A673 (cell line): ENCODE results near the gene STX1B. TPM values are rescaled to one million over a fixed set of nuclear protein-coding genes. Genes with fewer than 3 reads are reported as not detected.

ENCODE experiments used
- BruUV-seq: library from RNA; stranded (reverse); fragments of 400-500 nt; replicated peaks from 2 replicates; lab custom pipeline; 2021; lab: Mats Ljungman, UMichigan
- CTCF ChIA-PET: fragments of 300-600 bp; sonication (Branson Sonifier 250); formaldehyde crosslinking; loops from one replicate; lab custom pipeline; 2022; ENCODE audit warnings: antibody characterized with exemption; lab: Charles Lee
- POLR2A ChIA-PET: fragments of 300-600 bp; sonication (Branson Sonifier 250); formaldehyde crosslinking; loops from one replicate; lab custom pipeline; 2022; ENCODE audit warnings: antibody characterized with exemption; ENCODE audit not compliant: low non-redundant PET; lab: Charles Lee
- DNase-seq: peaks from one replicate; pipeline ENCODE4 v3.0.0-alpha.2; 2015; ENCODE audit warnings: low spot score
- H3K27ac ChIP-seq: fragments of 200-600 bp; sonication (generic); 2 replicates; pipeline ENCODE4 v1.5.1; 2016; ENCODE audit warnings: mixed run types, low read depth, mild to moderate bottlenecking, mixed read lengths, antibody characterized with exemption, low read length; ENCODE audit not compliant: poor library complexity, severe bottlenecking
- H3K27me3 ChIP-seq: fragments of 200-600 bp; sonication (generic); replicated peaks from 2 replicates; pipeline ENCODE4 v1.6.1; 2017; ENCODE audit warnings: mixed run types, low read depth, mild to moderate bottlenecking, mixed read lengths, antibody characterized with exemption, low read length; ENCODE audit not compliant: insufficient read depth, poor library complexity
- H3K36me3 ChIP-seq: fragments of 200-600 bp; sonication (generic); 2 replicates; pipeline ENCODE4 v1.6.1; 2016; ENCODE audit warnings: mixed run types, mild to moderate bottlenecking, mixed read lengths, antibody characterized with exemption, low read length; ENCODE audit not compliant: insufficient read depth, poor library complexity, severe bottlenecking
- H3K4me1 ChIP-seq: fragments of 200-600 bp; sonication (generic); 2 replicates; pipeline ENCODE4 v1.6.1; 2017; ENCODE audit warnings: mixed run types, mild to moderate bottlenecking, mixed read lengths, antibody characterized with exemption, low read length; ENCODE audit not compliant: insufficient read depth, poor library complexity, severe bottlenecking
- H3K4me3 ChIP-seq: fragments of 200-600 bp; sonication (generic); 2 replicates; pipeline ENCODE4 v1.5.1; 2016; ENCODE audit warnings: low read depth, mixed run types, mild to moderate bottlenecking, mixed read lengths, low read length; ENCODE audit not compliant: poor library complexity, severe bottlenecking
- H3K9me3 ChIP-seq: fragments of 200-600 bp; sonication (generic); 2 replicates; pipeline ENCODE4 v1.6.1; 2016; ENCODE audit warnings: mixed run types, low read depth, mild to moderate bottlenecking, mixed read lengths, antibody characterized with exemption, low read length; ENCODE audit not compliant: poor library complexity, severe bottlenecking
- CTCF ChIP-seq: fragments of 300-800, 200-600 bp; sonication (generic); conservative IDR thresholded peaks from 2 replicates; pipeline ENCODE4 v1.5.1; 2017; ENCODE audit warnings: low read depth, mild to moderate bottlenecking, antibody characterized with exemption, low read length, moderate library complexity, mixed read lengths
- EZH2 ChIP-seq: fragments of 200-600 bp; sonication (generic); IDR thresholded peaks from 2 replicates; pipeline ENCODE4 v1.6.1; 2017; ENCODE audit warnings: borderline replicate concordance, low read depth, mild to moderate bottlenecking, mixed read lengths, antibody characterized with exemption, low read length; ENCODE audit not compliant: poor library complexity, severe bottlenecking
- intact Hi-C: fragments of 100-400 bp; cut with micrococcal nuclease; formaldehyde crosslinking; loops from one replicate; pipeline ENCODE4 v1.10.0; 2022; ENCODE audit not compliant: unreplicated experiment
- total RNA-seq: library from RNA; stranded (reverse); gene quantifications from 2 replicates; pipeline ENCODE4 v1.2.3, GENCODE V29; 2021

The STX1B gene
- total RNA-seq, 1 experiment from 2014 or later: 0.62 TPM

- intact Hi-C loops: no loop called here
Observed at GRCh38 chr16:31050280-31051030, 40.0 kb upstream of the STX1B start.

DNA sequence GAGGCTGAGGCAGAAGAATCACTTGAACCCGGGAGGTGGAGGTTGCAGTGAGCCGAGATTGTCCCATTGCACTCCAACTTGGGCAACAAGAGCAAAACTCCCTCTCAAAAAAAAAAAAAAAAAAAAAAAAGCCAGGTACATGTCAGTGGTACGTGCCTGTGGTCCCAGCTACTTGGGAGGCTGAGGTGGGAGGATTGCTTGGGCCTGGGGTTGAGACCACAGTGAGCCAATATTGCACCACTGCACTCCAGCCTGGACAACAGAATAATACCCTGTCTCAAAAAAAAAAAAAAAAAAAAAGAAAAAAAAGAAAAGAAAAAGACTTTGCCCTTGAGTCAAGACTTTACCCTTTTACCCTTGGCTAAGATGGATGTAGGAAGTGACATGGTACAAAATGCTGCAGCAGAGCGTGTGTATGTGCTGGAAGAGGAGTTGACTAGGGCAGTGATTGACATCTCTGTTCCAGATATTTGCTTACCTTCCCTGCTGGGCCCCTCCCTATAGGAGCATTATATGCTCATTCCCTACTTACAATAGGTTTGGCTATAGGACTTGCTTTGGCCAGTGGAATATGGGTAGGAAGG is 33.6 kb upstream of the STX1B start:
- intact Hi-C loops: no loop called here
- Histone ChIP-seq H3K9me3 (no peaks in the 10 kb centered on the region), H3K27me3 (no peaks in the 10 kb centered on the region), H3K4me1 (no peaks in the 10 kb centered on the region), H3K27ac (no peak overlapping the region), H3K4me3 (no peak overlapping the region), H3K36me3 (no peaks in the 10 kb centered on the region)
- CTCF ChIA-PET: no interaction called here
- TF ChIP-seq EZH2: no peak
- no peak for TF ChIP-seq CTCF
- BruUV-seq: no TSS peak
- POLR2A ChIA-PET: no interaction called here
- DNase-seq: no peak

More at GRCh38 chr16:31050280-31051030, 40.0 kb upstream of the STX1B start:
- Histone ChIP-seq H3K36me3 (no peaks in the 10 kb centered on the region), H3K4me1 (no peaks in the 10 kb centered on the region), H3K9me3 (no peaks in the 10 kb centered on the region), H3K27ac (no peak overlapping the region), H3K27me3 (no peaks in the 10 kb centered on the region), H3K4me3 (no peak overlapping the region)
- POLR2A ChIA-PET: interaction anchor here (0.5 kb wide), 1 partner anchor 51 kb away, joined by 3 read pairs; no protein-coding TSS in a partner anchor
- TF ChIP-seq CTCF (no peak), EZH2 (no peak)
- CTCF ChIA-PET: no interaction called here
- DNase-seq: no peak
- BruUV-seq: no TSS peak

GRCh38 chr16:31043352-31043751 is 32.9 kb upstream of the STX1B start:
- H3K4me3 ChIP-seq: no peak overlapping the region
- TF ChIP-seq CTCF (no peak), EZH2 (no peak)
- no peak overlapping the region for H3K27ac ChIP-seq
- ChIA-PET CTCF (no interaction called here), POLR2A (no interaction called here)
- BruUV-seq: no TSS peak
- H3K4me1 ChIP-seq: no peaks in the 10 kb centered on the region
- no peaks in the 10 kb centered on the region for H3K36me3 ChIP-seq
- intact Hi-C loops: no loop called here
- no peaks in the 10 kb centered on the region for H3K9me3 ChIP-seq
- DNase-seq: no peak
- H3K27me3 ChIP-seq: no peaks in the 10 kb centered on the region
